RWPE2 (cell line): ENCODE data around the gene SEPTIN1.

Experiments
- ATAC-seq: fragments of 200-7000 bp; cut with Tn5 transposase; 3 replicates; pipeline ENCODE4 v1.9.1; 2021; ENCODE audit warnings: low read depth
- DNase-seq: peaks from one replicate; pipeline ENCODE4 v3.0.0-alpha.2; 2020; ENCODE audit warnings: low spot score
- H3K27ac ChIP-seq: fragments of 450-650 bp; 2 replicates; pipeline ENCODE4 v1.5.1; 2017; ENCODE audit warnings: mild to moderate bottlenecking; ENCODE audit not compliant: poor library complexity, severe bottlenecking
- H3K27me3 ChIP-seq: fragments of 250-450 bp; sonication (Bioruptor Pico); 2 replicates; pipeline ENCODE4 v1.5.1; 2021; ENCODE audit warnings: mild to moderate bottlenecking, moderate library complexity; ENCODE audit not compliant: insufficient read depth, poor library complexity, severe bottlenecking
- H3K36me3 ChIP-seq: fragments of 250-450 bp; sonication (Bioruptor Pico); 2 replicates; pipeline ENCODE4 v1.5.1; 2020; ENCODE audit warnings: low read depth, mild to moderate bottlenecking, moderate library complexity
- H3K4me1 ChIP-seq: fragments of 250-450 bp; sonication (Bioruptor Pico); 2 replicates; pipeline ENCODE4 v1.5.1; 2021; ENCODE audit warnings: mild to moderate bottlenecking, moderate library complexity; ENCODE audit not compliant: insufficient read depth, poor library complexity, severe bottlenecking
- H3K4me3 ChIP-seq: fragments of 250-450 bp; sonication (Bioruptor Pico); 2 replicates; pipeline ENCODE4 v1.5.1; 2021; ENCODE audit warnings: mild to moderate bottlenecking, moderate library complexity; ENCODE audit not compliant: severe bottlenecking
- H3K9me3 ChIP-seq: fragments of 250-450 bp; sonication (Bioruptor Pico); 2 replicates; pipeline ENCODE4 v1.5.1; 2021; ENCODE audit warnings: mild to moderate bottlenecking, moderate library complexity; ENCODE audit not compliant: severe bottlenecking
- CTCF ChIP-seq: fragments of 450-650 bp; IDR thresholded peaks from one replicate; pipeline ENCODE4 v1.5.1; 2017; ENCODE audit warnings: mild to moderate bottlenecking, moderate library complexity; ENCODE audit not compliant: poor library complexity, severe bottlenecking

Gene SEPTIN1

GRCh38 chr16:30428055-30428454 lies 45.7 kb upstream of the SEPTIN1 start:
- peaks cover 5% of the 10 kb centered on the region for H3K4me1 ChIP-seq
- H3K36me3 ChIP-seq, result peaks cover 42% of the 10 kb centered on the region
- no peak for TF ChIP-seq CTCF
- no peak overlapping the region for H3K27ac ChIP-seq
- ATAC-seq (no peak), DNase-seq (no peak)
- H3K4me3 ChIP-seq, result no peak overlapping the region
- H3K27me3 ChIP-seq, result no peaks in the 10 kb centered on the region
- no peaks in the 10 kb centered on the region for H3K9me3 ChIP-seq

DNA sequence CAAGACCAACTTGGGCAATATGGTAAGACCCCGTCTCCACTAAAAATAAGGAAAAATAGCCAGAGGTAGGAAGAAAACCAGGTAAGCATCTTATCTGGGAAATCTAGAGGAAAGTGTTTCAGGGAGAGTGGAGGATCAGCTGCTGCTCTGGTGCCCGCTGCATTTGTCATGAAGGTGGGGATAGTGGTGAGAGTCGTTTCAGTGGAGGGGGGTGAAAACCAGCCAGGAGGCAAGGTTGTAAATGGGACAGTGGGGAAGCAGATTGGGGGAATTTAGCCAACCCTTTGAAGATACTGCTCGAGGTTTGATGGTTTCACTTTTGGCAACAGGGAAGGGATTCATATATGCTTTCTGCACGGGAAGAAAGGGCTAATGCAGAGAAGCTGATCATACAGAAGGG lies 38.6 kb upstream of the SEPTIN1 start:
- Histone ChIP-seq H3K4me3 (no peak overlapping the region), H3K36me3 (peaks cover 36% of the 10 kb centered on the region), H3K27ac (no peak overlapping the region), H3K27me3 (no peaks in the 10 kb centered on the region), H3K4me1 (no peaks in the 10 kb centered on the region), H3K9me3 (no peaks in the 10 kb centered on the region)
- ATAC-seq (no peak), DNase-seq (no peak)
- TF ChIP-seq CTCF, result no peak

GRCh38 chr16:30418350-30419181 lies 36.2 kb upstream of the SEPTIN1 start:
- peak overlapping the region; percentile 41 for H3K4me3 ChIP-seq
- H3K27me3 ChIP-seq, result no peaks in the 10 kb centered on the region
- DNase-seq (no peak), ATAC-seq (no peak)
- no peaks in the 10 kb centered on the region for H3K4me1 ChIP-seq
- peak overlapping the region; percentile 52 for H3K27ac ChIP-seq
- peaks cover 17% of the 10 kb centered on the region for H3K36me3 ChIP-seq
- H3K9me3 ChIP-seq, result no peaks in the 10 kb centered on the region
- TF ChIP-seq CTCF, result peak; percentile 5

DNA sequence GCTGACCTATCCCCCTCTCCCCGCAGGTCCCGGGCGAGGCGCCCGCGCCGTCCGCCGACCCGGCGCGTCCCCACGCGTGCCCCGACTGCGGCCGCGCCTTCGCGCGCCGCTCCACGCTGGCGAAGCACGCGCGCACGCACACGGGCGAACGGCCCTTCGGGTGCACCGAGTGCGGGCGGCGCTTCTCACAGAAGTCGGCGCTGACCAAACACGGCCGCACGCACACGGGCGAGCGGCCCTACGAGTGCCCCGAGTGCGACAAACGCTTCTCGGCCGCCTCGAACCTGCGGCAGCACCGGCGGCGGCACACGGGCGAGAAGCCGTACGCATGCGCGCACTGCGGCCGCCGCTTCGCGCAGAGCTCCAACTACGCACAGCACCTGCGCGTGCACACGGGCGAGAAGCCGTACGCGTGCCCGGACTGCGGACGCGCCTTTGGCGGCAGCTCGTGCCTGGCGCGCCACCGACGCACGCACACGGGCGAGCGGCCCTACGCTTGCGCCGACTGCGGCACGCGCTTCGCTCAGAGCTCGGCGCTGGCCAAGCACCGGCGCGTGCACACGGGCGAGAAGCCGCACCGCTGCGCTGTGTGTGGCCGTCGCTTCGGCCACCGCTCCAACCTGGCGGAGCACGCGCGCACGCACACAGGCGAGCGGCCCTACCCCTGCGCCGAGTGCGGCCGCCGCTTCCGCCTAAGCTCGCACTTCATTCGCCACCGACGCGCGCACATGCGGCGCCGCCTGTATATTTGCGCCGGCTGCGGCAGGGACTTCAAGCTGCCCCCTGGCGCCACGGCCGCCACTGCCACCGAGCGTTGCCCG lies 35.4 kb upstream of the SEPTIN1 start:
- DNase-seq, result peak; percentile 89
- Histone ChIP-seq H3K4me3 (peak overlapping the region; percentile 41), H3K36me3 (peaks cover 19% of the 10 kb centered on the region), H3K4me1 (no peaks in the 10 kb centered on the region), H3K27ac (peak overlapping the region; percentile 52), H3K9me3 (no peaks in the 10 kb centered on the region), H3K27me3 (no peaks in the 10 kb centered on the region)
- peak; percentile 87 for ATAC-seq
- peak; percentile 20 for TF ChIP-seq CTCF
